PC-9 (cell line): ENCODE data around the gene JHY. TPM values are rescaled to one million over a fixed set of nuclear protein-coding genes. Genes with fewer than 3 reads are reported as not detected.

ENCODE experiments used
- BruUV-seq: library from RNA; stranded (reverse); fragments of 400-500 nt; replicated peaks from 2 replicates; lab custom pipeline; 2021; lab: Mats Ljungman, UMichigan
- CTCF ChIA-PET: fragments of 300-600 bp; sonication (Branson Sonifier 250); formaldehyde crosslinking; loops from one replicate; lab custom pipeline; 2022; ENCODE audit warnings: antibody characterized with exemption; lab: Charles Lee
- POLR2A ChIA-PET: fragments of 300-600 bp; sonication (Branson Sonifier 250); formaldehyde crosslinking; loops from one replicate; lab custom pipeline; 2022; ENCODE audit warnings: antibody characterized with exemption; ENCODE audit not compliant: unreplicated experiment; lab: Charles Lee
- DNase-seq, 2 experiments: peaks; one replicate each; pipeline versions ENCODE4 v3.0.0 to v3.0.0-alpha.2; 2015 to 2022; ENCODE audit warnings: mixed read lengths in 1 of 2
- H2AFZ ChIP-seq: fragments of 200-600 bp; sonication (generic); 2 replicates; pipeline ENCODE4 v1.8.1; 2017; ENCODE audit warnings: antibody characterized with exemption
- H3F3A ChIP-seq: fragments of 200-600 bp; sonication (generic); 2 replicates; pipeline ENCODE4 v1.8.1; 2017; ENCODE audit warnings: antibody characterized with exemption, mild to moderate bottlenecking, low read depth; ENCODE audit not compliant: insufficient read depth
- H3K27ac ChIP-seq: fragments of 200-600 bp; sonication (generic); 2 replicates; pipeline ENCODE4 v1.6.1; 2016; ENCODE audit warnings: mixed run types
- H3K27me3 ChIP-seq: fragments of 200-600 bp; sonication (generic); 2 replicates; pipeline ENCODE4 v1.6.1; 2016; ENCODE audit warnings: low read depth, mixed run types; ENCODE audit not compliant: insufficient read depth
- H3K36me3 ChIP-seq: fragments of 200-600 bp; sonication (generic); 2 replicates; pipeline ENCODE4 v1.6.1; 2016; ENCODE audit warnings: low read depth, mixed run types
- H3K4me1 ChIP-seq: fragments of 200-600 bp; sonication (generic); replicated peaks from 2 replicates; pipeline ENCODE4 v1.6.1; 2016; ENCODE audit warnings: mixed run types; ENCODE audit not compliant: insufficient read depth
- H3K4me2 ChIP-seq: fragments of 200-600 bp; sonication (generic); 2 replicates; pipeline ENCODE4 v1.6.1; 2017; ENCODE audit warnings: mixed run types
- H3K4me3 ChIP-seq: fragments of 200-600 bp; sonication (generic); 2 replicates; pipeline ENCODE4 v1.6.1; 2016; ENCODE audit warnings: mixed run types
- H3K79me2 ChIP-seq: fragments of 200-600 bp; sonication (generic); 2 replicates; pipeline ENCODE4 v1.6.1; 2017; ENCODE audit warnings: low read depth, mixed run types
- H3K9me2 ChIP-seq: fragments of 200-600 bp; sonication (generic); 2 replicates; pipeline ENCODE4 v1.8.1; 2017; ENCODE audit warnings: mild to moderate bottlenecking; ENCODE audit not compliant: insufficient read depth
- H3K9me3 ChIP-seq: fragments of 200-600 bp; sonication (generic); 2 replicates; pipeline ENCODE4 v1.8.1; 2016; ENCODE audit warnings: low read depth; ENCODE audit not compliant: insufficient read depth
- H4K20me1 ChIP-seq: fragments of 200-600 bp; sonication (generic); 2 replicates; pipeline ENCODE4 v1.8.1; 2017; ENCODE audit not compliant: insufficient read depth
- EZH2 ChIP-seq: fragments of 200-600 bp; sonication (generic); IDR thresholded peaks from 2 replicates; pipeline ENCODE4 v1.8.0; 2017; ENCODE audit warnings: antibody characterized with exemption, low read depth
- intact Hi-C: fragments of 100-400 bp; cut with micrococcal nuclease; formaldehyde crosslinking; loops from one replicate; pipeline ENCODE4 v1.10.0; 2022; ENCODE audit not compliant: unreplicated experiment
- total RNA-seq: library from RNA; stranded (reverse); gene quantifications from 2 replicates; pipeline ENCODE4 v1.2.3, GENCODE V29; 2021
- TF ChIP-seq, protein P1 (sequence below): fragments of 200-600 bp; sonication (generic); conservative IDR thresholded peaks from 2 replicates; pipeline ENCODE4 v1.6.1; 2017; ENCODE audit warnings: mixed run types, antibody characterized with exemption, mild to moderate bottlenecking, moderate library complexity

Gene JHY
- total RNA-seq, 1 experiment from 2014 or later, result 6.2 TPM

DNA sequence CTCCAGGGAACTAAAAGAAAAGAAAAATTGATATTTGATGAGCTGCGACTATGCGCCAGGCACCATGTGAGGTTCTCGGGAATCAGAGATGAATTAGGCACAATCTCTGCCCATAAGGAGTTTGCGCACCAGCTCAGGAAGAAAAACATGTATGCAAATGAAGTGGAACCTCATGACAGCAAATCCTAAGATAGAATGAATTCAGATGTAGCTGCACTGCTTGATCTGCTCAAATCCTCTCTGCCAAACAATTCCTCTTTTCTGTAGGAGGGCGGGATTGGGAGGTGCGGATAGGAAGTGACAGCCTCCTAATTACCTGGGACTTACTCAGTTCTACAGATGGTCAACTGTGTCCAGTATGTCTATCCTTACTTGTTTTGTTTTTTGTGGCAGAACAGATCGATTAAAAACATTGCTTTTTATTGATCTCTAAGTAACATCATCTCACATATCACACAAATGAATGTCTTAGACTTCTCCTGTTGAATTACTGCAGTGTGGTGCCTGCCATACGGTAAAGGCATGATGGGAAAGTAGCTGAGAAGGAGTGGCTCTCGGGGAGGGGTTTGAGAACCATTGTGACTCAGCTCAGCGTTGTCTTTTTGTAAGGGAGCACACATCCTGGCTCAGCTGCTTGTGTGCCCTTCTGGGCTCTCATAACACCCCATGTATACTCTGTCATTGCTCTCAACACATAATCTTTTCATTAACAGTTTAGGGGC lies 30.3 kb upstream of the JHY start:
- Histone ChIP-seq H3K36me3 (no peaks in the 10 kb centered on the region), H3K4me3 (no peak overlapping the region), H2AFZ (no peak overlapping the region), H3K9me3 (no peaks in the 10 kb centered on the region), H4K20me1 (no peaks in the 10 kb centered on the region), H3K27me3 (no peaks in the 10 kb centered on the region), H3K79me2 (no peaks in the 10 kb centered on the region), H3K9me2 (no peaks in the 10 kb centered on the region), H3K27ac (no peak overlapping the region), H3K4me1 (peaks cover 44% of the 10 kb centered on the region), H3K4me2 (no peak overlapping the region), H3F3A (peaks cover 18% of the 10 kb centered on the region)
- intact Hi-C loops, result no loop called here
- BruUV-seq, result no TSS peak
- TF ChIP-seq EZH2, result no peak
- TF ChIP-seq, protein P1, sequence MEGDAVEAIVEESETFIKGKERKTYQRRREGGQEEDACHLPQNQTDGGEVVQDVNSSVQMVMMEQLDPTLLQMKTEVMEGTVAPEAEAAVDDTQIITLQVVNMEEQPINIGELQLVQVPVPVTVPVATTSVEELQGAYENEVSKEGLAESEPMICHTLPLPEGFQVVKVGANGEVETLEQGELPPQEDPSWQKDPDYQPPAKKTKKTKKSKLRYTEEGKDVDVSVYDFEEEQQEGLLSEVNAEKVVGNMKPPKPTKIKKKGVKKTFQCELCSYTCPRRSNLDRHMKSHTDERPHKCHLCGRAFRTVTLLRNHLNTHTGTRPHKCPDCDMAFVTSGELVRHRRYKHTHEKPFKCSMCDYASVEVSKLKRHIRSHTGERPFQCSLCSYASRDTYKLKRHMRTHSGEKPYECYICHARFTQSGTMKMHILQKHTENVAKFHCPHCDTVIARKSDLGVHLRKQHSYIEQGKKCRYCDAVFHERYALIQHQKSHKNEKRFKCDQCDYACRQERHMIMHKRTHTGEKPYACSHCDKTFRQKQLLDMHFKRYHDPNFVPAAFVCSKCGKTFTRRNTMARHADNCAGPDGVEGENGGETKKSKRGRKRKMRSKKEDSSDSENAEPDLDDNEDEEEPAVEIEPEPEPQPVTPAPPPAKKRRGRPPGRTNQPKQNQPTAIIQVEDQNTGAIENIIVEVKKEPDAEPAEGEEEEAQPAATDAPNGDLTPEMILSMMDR, result no peak
- CTCF ChIA-PET, result interaction anchor here (0.5 to 2.9 kb wide), 8 partner anchors 38 to 227 kb away, joined by 3 to 20 read pairs (median 5); no protein-coding TSS in a partner anchor
- POLR2A ChIA-PET, result interaction anchor here (0.5 kb wide), 1 partner anchor 121 kb away, joined by 4 read pairs; no protein-coding TSS in a partner anchor
- no peak for DNase-seq

DNA sequence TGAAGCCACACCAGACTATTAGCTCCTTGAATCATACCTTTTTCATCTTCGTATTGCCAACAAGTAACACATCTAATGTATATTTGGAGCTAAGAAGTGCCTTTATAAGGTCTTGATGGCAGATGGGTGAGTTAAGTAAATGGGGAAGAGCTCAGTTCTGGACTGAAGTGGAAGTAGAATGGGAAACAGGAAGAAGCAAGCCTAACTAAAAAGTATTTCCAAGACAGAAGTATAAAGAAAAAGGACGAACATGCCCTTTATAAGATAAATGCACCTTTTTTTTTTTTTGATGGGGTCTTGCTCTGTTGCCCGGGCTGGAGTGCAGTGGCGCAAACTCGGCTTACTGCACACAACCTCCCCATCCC lies 29.8 kb upstream of the JHY start:
- Histone ChIP-seq H3K4me1 (peaks cover 49% of the 10 kb centered on the region), H3K27ac (no peak overlapping the region), H3K4me2 (no peak overlapping the region), H2AFZ (no peak overlapping the region), H3K9me3 (no peaks in the 10 kb centered on the region), H3K27me3 (no peaks in the 10 kb centered on the region), H4K20me1 (no peaks in the 10 kb centered on the region), H3K36me3 (no peaks in the 10 kb centered on the region), H3F3A (peaks cover 24% of the 10 kb centered on the region), H3K4me3 (no peak overlapping the region), H3K79me2 (no peaks in the 10 kb centered on the region), H3K9me2 (no peaks in the 10 kb centered on the region)
- DNase-seq, result no peak
- TF ChIP-seq EZH2, result no peak
- TF ChIP-seq, protein P1, result no peak
- POLR2A ChIA-PET, result no interaction called here
- intact Hi-C loops, result no loop called here
- CTCF ChIA-PET, result interaction anchor here (0.5 to 2.9 kb wide), 8 partner anchors 38 to 216 kb away, joined by 3 to 20 read pairs (median 4); no protein-coding TSS in a partner anchor
- BruUV-seq, result no TSS peak

DNA sequence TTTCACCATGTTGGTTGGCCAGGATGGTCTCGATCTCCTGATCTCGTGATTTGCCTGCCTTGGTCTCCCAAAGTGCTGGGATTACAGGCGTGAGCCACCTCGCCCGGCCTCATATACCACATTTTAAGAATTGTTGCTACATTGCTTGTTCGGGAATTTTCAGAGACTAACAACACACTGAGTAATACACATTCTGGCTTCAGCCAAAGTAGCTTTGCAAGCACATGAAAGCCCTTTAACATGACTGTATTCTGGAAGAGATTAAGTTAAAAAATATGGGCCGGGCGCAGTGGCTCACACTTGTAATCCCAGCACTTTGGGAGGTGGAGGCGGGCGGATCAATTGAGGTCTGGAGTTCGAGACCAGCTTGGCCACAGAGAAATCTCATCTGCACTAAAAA lies 29.3 kb upstream of the JHY start:
- CTCF ChIA-PET, result interaction anchor here (0.5 to 2.9 kb wide), 10 partner anchors 40 to 224 kb away, joined by 3 to 20 read pairs (median 4); no protein-coding TSS in a partner anchor

More for the DNA sequence above, 29.3 kb upstream of the JHY start:
- Histone ChIP-seq H2AFZ (no peak overlapping the region; the same call in 1 of the 2 replicates), H3K4me1 (peaks cover 54% of the 10 kb centered on the region), H3K9me2 (no peaks in the 10 kb centered on the region), H3K36me3 (no peaks in the 10 kb centered on the region), H3K79me2 (no peaks in the 10 kb centered on the region), H4K20me1 (no peaks in the 10 kb centered on the region), H3F3A (peaks cover 25% of the 10 kb centered on the region), H3K27ac (no peak overlapping the region), H3K27me3 (no peaks in the 10 kb centered on the region), H3K4me3 (no peak overlapping the region), H3K9me3 (no peaks in the 10 kb centered on the region), H3K4me2 (no peak overlapping the region)
- intact Hi-C loops, result no loop called here
- POLR2A ChIA-PET, result no interaction called here
- no peak for DNase-seq
- TF ChIP-seq EZH2, result no peak
- TF ChIP-seq, protein P1, result no peak
- BruUV-seq, result no TSS peak
